K562 (cell line): Measurements from ENCODE around the gene KDM2A. TPM values are rescaled to one million over a fixed set of nuclear protein-coding genes. Genes with fewer than 3 reads are reported as not detected.
A peak's percentile ranks its signal among the peaks of the same experiment; 100 is the strongest.

Experiments used
- ATAC-seq: fragments of 200-7000 bp; cut with Tn5 transposase; 3 replicates; pipeline ENCODE4 v1.9.1; 2020; ENCODE audit warnings: moderate library complexity
- BruUV-seq: library from RNA; stranded (reverse); fragments of 400-500 nt; replicated peaks from 2 replicates; lab custom pipeline; 2021; lab: Mats Ljungman, UMichigan
- CTCF ChIA-PET: fragments of 300-600 bp; formaldehyde crosslinking; extraction: SDS; loops from one replicate; lab custom pipeline; 2021; ENCODE audit warnings: low intra/inter-chr PET ratio; lab: Yijun Ruan, JAX
- POLR2A ChIA-PET: fragments of 300-600, 350-650 bp; sonication (Branson Sonifier 250); formaldehyde crosslinking; extraction: SDS; loops from one replicate; lab custom pipeline; 2021; ENCODE audit warnings: antibody characterized with exemption, inconsistent platforms; lab: Yijun Ruan, JAX
- DNase-seq, 4 experiments: peaks; one replicate each; pipeline versions ENCODE4 v3.0.0 to v3.0.0-alpha.2; 2011 to 2018; ENCODE audit warnings: low spot score in 3 of 4, mixed read lengths in 3 of 4; ENCODE audit errors: extremely low read depth in 1 of 4
- FAIRE-seq: peaks from 2 replicates; lab custom pipeline; 2011; peaks lifted over from hg19 to GRCh38; lab: Jason Lieb, UNC
- H2AFZ ChIP-seq: 2 replicates; pipeline ENCODE4 v1.6.0; 2011; ENCODE audit warnings: low read depth, low read length, control low read depth, inconsistent platforms
- H3K27ac ChIP-seq: fragments of 200-600 bp; 3 replicates; pipeline ENCODE4 v1.8.0; 2011; ENCODE audit warnings: low read depth, mild to moderate bottlenecking, control low read depth, inconsistent platforms, low read length, moderate library complexity, mixed read lengths; ENCODE audit errors: extremely low read depth
- H3K27me3 ChIP-seq, 2 experiments: fragments of 300-600 bp in 1 of 2; 2 replicates in 1 of 2; 3 replicates in 1 of 2; pipeline versions ENCODE4 v1.6.0 to v1.8.0; 2011; ENCODE audit warnings: inconsistent platforms in 2 of 2, low read length in 2 of 2, mild to moderate bottlenecking in 1 of 2, mixed read lengths in 1 of 2, moderate library complexity in 1 of 2; ENCODE audit not compliant: control insufficient read depth in 2 of 2, insufficient read depth in 2 of 2
- H3K36me3 ChIP-seq: fragments of 300-600 bp; 3 replicates; pipeline ENCODE4 v1.8.0; 2011; ENCODE audit warnings: mild to moderate bottlenecking, low read length, inconsistent platforms; ENCODE audit not compliant: control insufficient read depth, insufficient read depth
- H3K4me1 ChIP-seq, 2 experiments: fragments of 200-600 bp in 1 of 2; replicated peaks in 1 of 2; 2 replicates in 1 of 2; 3 replicates in 1 of 2; pipeline versions ENCODE4 v1.5.1 to v1.8.0; 2011; ENCODE audit warnings: inconsistent platforms in 2 of 2, low read length in 2 of 2, mild to moderate bottlenecking in 1 of 2, mixed read lengths in 1 of 2, moderate library complexity in 1 of 2; ENCODE audit not compliant: control insufficient read depth in 2 of 2, insufficient read depth in 2 of 2
- H3K4me2 ChIP-seq: 2 replicates; pipeline ENCODE4 v1.6.1; 2011; ENCODE audit warnings: low read length, control low read depth, inconsistent platforms, mixed read lengths; ENCODE audit not compliant: insufficient read depth
- H3K4me3 ChIP-seq: fragments of 200-600 bp; sonication (generic), shearing (Covaris generic); 2 replicates; pipeline ENCODE4 v1.5.1; 2016; ENCODE audit warnings: control low read depth, inconsistent platforms
- H3K79me2 ChIP-seq: fragments of 200-600 bp; 3 replicates; pipeline ENCODE4 v1.8.0; 2011; ENCODE audit warnings: low read length, inconsistent platforms; ENCODE audit not compliant: control insufficient read depth, insufficient read depth
- H3K9ac ChIP-seq, 2 experiments: 2 replicates each; pipeline versions ENCODE4 v1.6.0 to v1.6.1; 2011; ENCODE audit warnings: low read depth in 2 of 2, low read length in 2 of 2, control low read depth in 1 of 2, inconsistent platforms in 1 of 2, mild to moderate bottlenecking in 1 of 2, mixed read lengths in 1 of 2; ENCODE audit not compliant: insufficient read depth in 1 of 2
- H3K9me1 ChIP-seq: one replicate; pipeline ENCODE4 v1.6.0; 2011; ENCODE audit warnings: inconsistent platforms, mild to moderate bottlenecking, low read length, moderate library complexity; ENCODE audit not compliant: control insufficient read depth, insufficient read depth
- H3K9me3 ChIP-seq: replicated peaks from 2 replicates; pipeline ENCODE4 v1.5.1; 2011; ENCODE audit warnings: low read depth, low read length, inconsistent platforms; ENCODE audit not compliant: control insufficient read depth, insufficient read depth
- H4K20me1 ChIP-seq: replicated peaks from 2 replicates; pipeline ENCODE4 v1.6.1; 2011; ENCODE audit warnings: low read length, inconsistent platforms, mixed read lengths; ENCODE audit not compliant: control insufficient read depth, insufficient read depth
- CBFA2T3 ChIP-seq: fragments of 450-650 bp; IDR thresholded peaks from 2 replicates; pipeline ENCODE4 v1.6.1; 2017
- CEBPB ChIP-seq: fragments of 450-650 bp; IDR thresholded peaks from 2 replicates; pipeline ENCODE4 v1.6.1; 2016; ENCODE audit warnings: missing genetic modification characterization, missing compliant biosample characterization
- EGR1 ChIP-seq: fragments of 450-650 bp; conservative IDR thresholded peaks from 2 replicates; pipeline ENCODE4 v1.6.1; 2017; ENCODE audit warnings: mild to moderate bottlenecking
- FUS ChIP-seq: fragments of 200-400 bp; formaldehyde crosslinking; optimal IDR thresholded peaks from 2 replicates; pipeline ENCODE3; 2017; ENCODE audit warnings: low read depth, low read length
- GABPB1 ChIP-seq: sonication (generic); formaldehyde crosslinking; IDR thresholded peaks from 2 replicates; pipeline ENCODE4 v1.8.0; 2022; ENCODE audit warnings: mild to moderate bottlenecking, missing genetic modification reagents
- KDM2B ChIP-seq: fragments of 250-450 bp; sonication (Bioruptor Pico); IDR thresholded peaks from 2 replicates; pipeline ENCODE4 v1.8.0; 2021; ENCODE audit warnings: mild to moderate bottlenecking, moderate library complexity
- MAFK ChIP-seq: IDR thresholded peaks from 2 replicates; pipeline ENCODE4 v1.6.1; 2011; ENCODE audit warnings: low read length, improper control_type of control experiment
- NCOA4 ChIP-seq: fragments of 450-650 bp; IDR thresholded peaks from 2 replicates; pipeline ENCODE4 v1.6.1; 2018; ENCODE audit warnings: mild to moderate bottlenecking; ENCODE audit not compliant: partially characterized antibody
- NUFIP1 ChIP-seq: fragments of 450-650 bp; IDR thresholded peaks from 2 replicates; pipeline ENCODE4 v1.6.1; 2018; ENCODE audit not compliant: partially characterized antibody
- POU5F1 ChIP-seq: fragments of 150-350 bp; IDR thresholded peaks from 2 replicates; pipeline ENCODE4 v1.6.1; 2014; ENCODE audit warnings: borderline replicate concordance, low read length, low read depth, mild to moderate bottlenecking; ENCODE audit not compliant: partially characterized antibody
- RAD51 ChIP-seq: fragments of 450-650 bp; IDR thresholded peaks from 2 replicates; pipeline ENCODE4 v1.7.1; 2016; ENCODE audit warnings: low read depth, mild to moderate bottlenecking, borderline replicate concordance
- SMAD4 ChIP-seq: fragments of 250-450 bp; sonication (Bioruptor Pico); conservative IDR thresholded peaks from 2 replicates; pipeline ENCODE4 v1.8.0; 2021; ENCODE audit warnings: inconsistent platforms, mild to moderate bottlenecking, moderate library complexity
- YY1 ChIP-seq, 3 experiments: IDR thresholded peaks; 2 replicates each; pipeline ENCODE4 v1.6.1; 2011; ENCODE audit warnings: low read length in 2 of 3, mild to moderate bottlenecking in 2 of 3, moderate library complexity in 2 of 3, borderline replicate concordance in 1 of 3, control low read depth in 1 of 3, low read depth in 1 of 3; ENCODE audit not compliant: insufficient read depth in 3 of 3, insufficient replicate concordance in 2 of 3, control insufficient read depth in 1 of 3, insufficient read length in 1 of 3; ENCODE audit errors: extremely low read depth in 1 of 3
- ZEB2 ChIP-seq: fragments of 450-650 bp; IDR thresholded peaks from 2 replicates; pipeline ENCODE4 v1.6.1; 2016
- ZNF143 ChIP-seq: sonication (generic); formaldehyde crosslinking; IDR thresholded peaks from 2 replicates; pipeline ENCODE4 v1.9.0; 2022; ENCODE audit warnings: mild to moderate bottlenecking, missing genetic modification reagents
- ZNF589 ChIP-seq: fragments of 200-800 bp; sonication (Bioruptor generic); IDR thresholded peaks from 2 replicates; pipeline ENCODE4 v1.6.1; 2016; ENCODE audit warnings: low read depth, missing genetic modification characterization, missing compliant biosample characterization
- WGBS: fragments of 100-300 bp; shearing (Covaris generic); methylation state at CpG from one replicate; pipeline ENCODE4 v1.1.6; 2016; ENCODE audit warnings: low coverage, mixed read lengths; ENCODE audit not compliant: insufficient coverage; ENCODE audit errors: missing lambda C conversion rate; 5-methylcytosine and 5-hydroxymethylcytosine counted together
- in situ Hi-C: fragments of 300-500 bp; cut with MboI; formaldehyde crosslinking; loops from 4 replicates; pipeline ENCODE4 v1.15.0; 2018; ENCODE audit warnings: inconsistent platforms, mixed read lengths
- intact Hi-C: fragments of 100-400 bp; cut with micrococcal nuclease; formaldehyde crosslinking; loops from 2 replicates; pipeline ENCODE4 v1.14.2; 2022
- polyA plus RNA-seq, 8 experiments: library from polyadenylated mRNA; depleted of rRNA in 4 of 8; stranded (reverse) in 5 of 8; unstranded in 3 of 8; fragments of >200 nt; fragmentation: Nextera tagmentation in 2 of 8; fragmentation: Illumina TruSeq in 1 of 8; extraction: Ambion mirVana in 2 of 8; extraction: Trizol in 1 of 8; gene quantifications; 2 replicates each; pipeline versions ENCODE4 v1.2.1 to v1.2.3, GENCODE V29; 2011 to 2014; ENCODE audit warnings: inconsistent platforms in 1 of 8, missing spikeins in 1 of 8
- total RNA-seq, 7 experiments: library from RNA; depleted of rRNA in 6 of 7; stranded (reverse); fragments of >200 nt in 6 of 7; fragmentation: Illumina TruSeq in 2 of 7; extraction: Trizol in 2 of 7; gene quantifications; 2 replicates each; pipeline versions ENCODE4 v1.2.1 to v1.2.3, GENCODE V29; 2011 to 2021; ENCODE audit warnings: low replicate concordance in 1 of 7
- TF ChIP-seq, protein P1 (sequence below): fragments of 250-450 bp; sonication (Bioruptor Pico); IDR thresholded peaks from 2 replicates; pipeline ENCODE4 v1.8.0; 2021; ENCODE audit warnings: mild to moderate bottlenecking, moderate library complexity
- TF ChIP-seq, protein P2 (sequence below): fragments of 200-800 bp; sonication (Bioruptor generic); IDR thresholded peaks from 2 replicates; pipeline ENCODE4 v1.6.1; 2017; ENCODE audit warnings: missing genetic modification characterization, missing compliant biosample characterization

Gene KDM2A
- total and polyA plus RNA-seq, 9 of the 15 experiments (the other 6 are each of a cell fraction or from before 2014, with no cell fraction given) = 5.0 to 39.3 (median 21.3) TPM

DNA sequence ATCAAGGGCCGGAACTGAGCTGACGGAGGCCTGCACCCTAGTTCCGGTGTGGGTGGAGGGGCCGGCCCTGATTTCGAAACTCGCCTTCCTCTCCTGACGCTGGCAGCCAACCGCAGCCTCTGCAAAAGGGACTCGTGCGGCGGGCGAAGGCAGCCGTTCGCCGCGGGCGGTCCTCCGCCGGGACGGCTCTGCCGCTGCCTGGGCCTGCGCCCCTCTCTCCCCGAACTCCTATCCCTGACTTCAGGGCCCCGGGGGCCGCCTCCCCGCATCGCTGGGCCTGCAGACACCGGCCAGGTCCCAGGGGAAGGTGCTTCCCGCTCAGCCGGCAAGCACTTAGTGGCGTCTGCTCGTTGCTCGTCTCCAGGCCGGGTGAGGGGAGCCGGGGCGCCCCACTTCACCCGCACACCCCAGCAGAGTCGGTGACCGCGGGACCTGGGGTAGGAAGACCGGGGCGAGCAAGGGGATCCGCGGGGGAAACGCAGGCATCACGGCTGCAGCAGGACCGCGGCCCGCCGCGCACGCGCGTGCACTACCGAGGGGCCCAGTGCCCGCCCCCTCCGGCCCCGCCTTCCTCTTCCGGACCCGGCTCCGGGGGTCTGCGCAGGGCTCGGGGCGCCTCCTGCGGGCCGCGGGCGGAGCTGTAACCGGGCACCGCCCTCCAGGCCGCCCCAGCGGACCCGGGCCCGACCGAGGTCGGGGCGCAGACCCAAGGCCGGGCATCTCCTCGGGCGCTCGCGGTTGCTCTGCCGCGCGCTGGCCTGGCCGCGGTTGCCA is 169.6 kb downstream of the KDM2A start (continued):
- TF ChIP-seq POU5F1 (no peak), ZEB2 (no peak), GABPB1 (CRISPR knock-in tag) (peak; percentile 79), ZNF143 (CRISPR knock-in tag) (no peak), NUFIP1 (no peak), RAD51 (0 out of 2 replicates have a peak, but pooled peaks have one; percentile 10)
- TF ChIP-seq, protein P1, sequence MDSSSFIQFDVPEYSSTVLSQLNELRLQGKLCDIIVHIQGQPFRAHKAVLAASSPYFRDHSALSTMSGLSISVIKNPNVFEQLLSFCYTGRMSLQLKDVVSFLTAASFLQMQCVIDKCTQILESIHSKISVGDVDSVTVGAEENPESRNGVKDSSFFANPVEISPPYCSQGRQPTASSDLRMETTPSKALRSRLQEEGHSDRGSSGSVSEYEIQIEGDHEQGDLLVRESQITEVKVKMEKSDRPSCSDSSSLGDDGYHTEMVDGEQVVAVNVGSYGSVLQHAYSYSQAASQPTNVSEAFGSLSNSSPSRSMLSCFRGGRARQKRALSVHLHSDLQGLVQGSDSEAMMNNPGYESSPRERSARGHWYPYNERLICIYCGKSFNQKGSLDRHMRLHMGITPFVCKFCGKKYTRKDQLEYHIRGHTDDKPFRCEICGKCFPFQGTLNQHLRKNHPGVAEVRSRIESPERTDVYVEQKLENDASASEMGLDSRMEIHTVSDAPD (CRISPR knock-in tag) = no peak

DNA sequence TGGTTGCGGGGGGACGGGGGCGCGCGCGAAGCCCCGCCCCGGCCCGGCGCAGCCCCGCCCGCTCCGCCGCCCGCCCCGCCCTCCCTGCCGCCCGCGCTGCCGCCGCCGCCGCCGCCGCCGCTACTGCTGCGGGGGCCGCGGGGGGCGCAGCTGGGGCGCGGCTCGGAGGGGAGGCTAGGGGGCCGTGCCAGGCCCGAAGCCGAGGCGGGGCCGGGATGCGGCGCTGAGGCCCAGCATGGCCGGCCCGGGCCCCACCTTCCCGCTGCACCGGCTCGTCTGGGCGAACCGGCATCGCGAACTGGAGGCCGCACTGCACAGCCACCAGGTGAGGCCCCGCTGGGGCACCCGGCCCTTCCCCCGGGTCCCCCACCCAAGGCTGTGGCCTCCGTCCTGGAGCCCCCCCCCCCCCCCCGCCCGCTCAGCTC is 170.2 kb downstream of the KDM2A start, which contains the start of gene ANKRD13D:
Gene ANKRD13D, plus strand, starts transcription at position 78 of the 425 bp plus-strand sequence. Its CDS starts 158 bp downstream, at position 236.
- Histone ChIP-seq H3K79me2 (peaks cover 15% of the 10 kb centered on the region), H2AFZ (peak within 1 kb of the TSS; percentile 87), H3K4me1 (peaks cover 15 to 56% of the 10 kb centered on the region in 2 experiments), H4K20me1 (no peaks in the 10 kb centered on the region), H3K27me3 (no peaks in the 10 kb centered on the region), H3K27ac (peak within 1 kb of the TSS; percentile 93), H3K9ac (peak within 1 kb of the TSS; percentile 86 to 96), H3K4me3 (peak within 1 kb of the TSS; percentile 71), H3K9me3 (0 out of 2 replicates have a peak, but pooled peaks cover 1% of the 10 kb centered on the region), H3K36me3 (peaks cover 73% of the 10 kb centered on the region; the same call in 2 of the 3 replicates), H3K4me2 (peak within 1 kb of the TSS; percentile 91), H3K9me1 (no peaks in the 10 kb centered on the region)
- DNase-seq = peak in 3 of 4 experiments; percentile 88 to 91 (median 88)
- no TSS peak for BruUV-seq
- peak; percentile 54 for ATAC-seq
- 0% methylated on average over 2 of the region's 56 CpGs for WGBS
- intact Hi-C loops = loop anchor here (2.0 kb wide), 1 partner anchor 28 kb away; no protein-coding TSS in a partner anchor
- no peak for FAIRE-seq
- POLR2A ChIA-PET = interaction anchor here (1.0 to 3.4 kb wide), 5 partner anchors 10 to 28 kb away, joined by 5 to 29 read pairs (median 7); no protein-coding TSS in a partner anchor
- CTCF ChIA-PET = interaction anchor here (0.6 to 1.8 kb wide), 2 partner anchors 26 to 28 kb away, joined by 4 to 9 read pairs; no protein-coding TSS in a partner anchor
- in situ Hi-C loops = no loop called here
- TF ChIP-seq EGR1 (no peak), MAFK (no peak), FUS (no peak), ZNF589 (CRISPR knock-in tag) (no peak), CEBPB (tag) (no peak), CBFA2T3 (no peak), KDM2B (CRISPR knock-in tag) (no peak), SMAD4 (CRISPR knock-in tag) (0 out of 2 replicates have a peak, but pooled peaks have one; percentile 7), NCOA4 (no peak), YY1 (IDR thresholded peaks at IDR 0.05; ENCODE audit: borderline replicate concordance in 1 of 3, control insufficient read depth in 1 of 3, extremely low read depth in 1 of 3, insufficient read depth in 3 of 3, insufficient read length in 1 of 3, insufficient replicate concordance in 2 of 3, low read depth in 1 of 3, low read length in 2 of 3) (peak in 2 of 3 experiments; percentile 4 to 48)
- TF ChIP-seq, protein P2, sequence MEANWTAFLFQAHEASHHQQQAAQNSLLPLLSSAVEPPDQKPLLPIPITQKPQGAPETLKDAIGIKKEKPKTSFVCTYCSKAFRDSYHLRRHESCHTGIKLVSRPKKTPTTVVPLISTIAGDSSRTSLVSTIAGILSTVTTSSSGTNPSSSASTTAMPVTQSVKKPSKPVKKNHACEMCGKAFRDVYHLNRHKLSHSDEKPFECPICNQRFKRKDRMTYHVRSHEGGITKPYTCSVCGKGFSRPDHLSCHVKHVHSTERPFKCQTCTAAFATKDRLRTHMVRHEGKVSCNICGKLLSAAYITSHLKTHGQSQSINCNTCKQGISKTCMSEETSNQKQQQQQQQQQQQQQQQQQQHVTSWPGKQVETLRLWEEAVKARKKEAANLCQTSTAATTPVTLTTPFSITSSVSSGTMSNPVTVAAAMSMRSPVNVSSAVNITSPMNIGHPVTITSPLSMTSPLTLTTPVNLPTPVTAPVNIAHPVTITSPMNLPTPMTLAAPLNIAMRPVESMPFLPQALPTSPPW = peak; percentile 95
